Astrocyte (in vitro differentiated cells and primary cell): ENCODE results near the gene USP47. TPM values are rescaled to one million over a fixed set of nuclear protein-coding genes. Genes with fewer than 3 reads are reported as not detected.

Source experiments
- DNase-seq: peaks from one replicate; pipeline ENCODE4 v3.0.0-alpha.2; 2010; ENCODE audit warnings: low read depth
- FAIRE-seq: peaks from 2 replicates; lab custom pipeline; 2011; peaks lifted over from hg19 to GRCh38; lab: Jason Lieb, UNC
- H2AFZ ChIP-seq: 2 replicates; pipeline ENCODE4 v1.6.0; 2012; ENCODE audit warnings: low read depth, low read length, inconsistent platforms
- H3K27ac ChIP-seq: 2 replicates; pipeline ENCODE4 v1.5.1; 2011; ENCODE audit warnings: low read depth, low read length, inconsistent platforms
- H3K27me3 ChIP-seq: 2 replicates; pipeline ENCODE4 v1.6.0; 2011; ENCODE audit warnings: low read length, inconsistent platforms; ENCODE audit not compliant: insufficient read depth
- H3K36me3 ChIP-seq: 2 replicates; pipeline ENCODE4 v1.5.1; 2011; ENCODE audit warnings: low read length, inconsistent platforms; ENCODE audit not compliant: insufficient read depth
- H3K4me1 ChIP-seq: 2 replicates; pipeline ENCODE4 v1.5.1; 2011; ENCODE audit warnings: low read length, inconsistent platforms; ENCODE audit not compliant: insufficient read depth
- H3K4me2 ChIP-seq: 2 replicates; pipeline ENCODE4 v1.6.0; 2012; ENCODE audit warnings: low read length, inconsistent platforms
- H3K4me3 ChIP-seq: 2 replicates; pipeline ENCODE4 v1.5.1; 2011; ENCODE audit warnings: low read depth, mild to moderate bottlenecking, low read length, inconsistent platforms; ENCODE audit not compliant: insufficient read depth
- H3K79me2 ChIP-seq: 2 replicates; pipeline ENCODE4 v1.6.0; 2012; ENCODE audit warnings: mild to moderate bottlenecking, low read length, inconsistent platforms; ENCODE audit not compliant: insufficient read depth
- H3K9ac ChIP-seq: 2 replicates; pipeline ENCODE4 v1.6.0; 2012; ENCODE audit warnings: mild to moderate bottlenecking, low read length, inconsistent platforms
- H3K9me3 ChIP-seq: 2 replicates; pipeline ENCODE4 v1.5.1; 2012; ENCODE audit warnings: low read depth, mild to moderate bottlenecking, low read length, inconsistent platforms; ENCODE audit not compliant: insufficient read depth
- H4K20me1 ChIP-seq: 2 replicates; pipeline ENCODE4 v1.6.0; 2012; ENCODE audit warnings: low read length, inconsistent platforms; ENCODE audit not compliant: insufficient read depth
- H3K27ac Mint-ChIP-seq: one replicate; pipeline ENCODE4 v1.8.0; 2021; ENCODE audit warnings: mild to moderate bottlenecking, mixed read lengths; ENCODE audit not compliant: unreplicated experiment
- H3K27me3 Mint-ChIP-seq: one replicate; pipeline ENCODE4 v1.8.0; 2021; ENCODE audit warnings: low read depth, mixed read lengths; ENCODE audit not compliant: unreplicated experiment
- H3K36me3 Mint-ChIP-seq: one replicate; pipeline ENCODE4 v1.8.0; 2021; ENCODE audit warnings: low read depth, mixed read lengths; ENCODE audit not compliant: unreplicated experiment
- H3K4me1 Mint-ChIP-seq: one replicate; pipeline ENCODE4 v1.8.0; 2021; ENCODE audit warnings: low read depth, mixed read lengths; ENCODE audit not compliant: unreplicated experiment
- H3K4me3 Mint-ChIP-seq: one replicate; pipeline ENCODE4 v1.8.0; 2021; ENCODE audit warnings: mild to moderate bottlenecking, moderate library complexity, mixed read lengths; ENCODE audit not compliant: unreplicated experiment
- H3K9me3 Mint-ChIP-seq: one replicate; pipeline ENCODE4 v1.8.0; 2021; ENCODE audit warnings: mild to moderate bottlenecking, mixed read lengths; ENCODE audit not compliant: unreplicated experiment
- EZH2 ChIP-seq: IDR thresholded peaks from 2 replicates; pipeline ENCODE4 v1.6.1; 2012; ENCODE audit warnings: mild to moderate bottlenecking, low read length, inconsistent platforms; ENCODE audit not compliant: insufficient read depth
- total RNA-seq: library from RNA; stranded (reverse); gene quantifications from 2 replicates; pipeline ENCODE4 v1.2.1, GENCODE V29; 2021
- TF ChIP-seq, protein P1 (sequence below): IDR thresholded peaks from 2 replicates; pipeline ENCODE4 v1.5.1; 2011; ENCODE audit warnings: low read depth, mild to moderate bottlenecking, inconsistent platforms, low read length, moderate library complexity; ENCODE audit not compliant: insufficient read depth

Gene USP47
- total RNA-seq, 1 donor from 2014 or later, result 49.5 TPM

DNA sequence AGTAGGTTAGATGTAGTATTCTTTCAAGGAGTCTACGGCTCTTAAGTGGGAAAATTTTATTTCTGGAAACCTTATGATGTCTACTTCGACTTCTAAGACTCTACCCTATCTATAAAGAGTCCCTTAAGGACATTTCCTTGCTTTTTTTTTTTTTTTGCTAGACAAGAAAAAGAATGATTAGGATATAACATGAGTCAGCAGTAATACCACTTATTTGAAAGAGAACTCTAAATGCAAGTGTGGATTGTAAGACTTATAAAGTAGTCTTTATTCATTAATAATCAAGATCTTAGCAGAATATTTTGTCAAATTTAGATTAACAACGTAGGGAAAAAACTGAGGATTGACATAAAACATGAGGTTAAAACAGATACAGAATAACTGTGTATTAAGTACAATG is 95.7 kb downstream of the USP47 start:
- Mint-ChIP-seq H3K27ac (no peak overlapping the region), H3K4me1 (no peaks in the 10 kb centered on the region), H3K9me3 (no peaks in the 10 kb centered on the region), H3K27me3 (no peaks in the 10 kb centered on the region), H3K36me3 (peaks cover 12% of the 10 kb centered on the region), H3K4me3 (no peak overlapping the region)
- H3K9ac ChIP-seq, result no peak overlapping the region
- peaks cover 4% of the 10 kb centered on the region for H3K4me1 ChIP-seq
- H4K20me1 ChIP-seq, result no peaks in the 10 kb centered on the region
- no peaks in the 10 kb centered on the region for H3K9me3 ChIP-seq
- peaks cover 44% of the 10 kb centered on the region for H3K36me3 ChIP-seq
- H3K4me3 ChIP-seq, result no peak overlapping the region
- H3K27ac ChIP-seq, result no peak overlapping the region
- no peak overlapping the region for H2AFZ ChIP-seq
- H3K27me3 ChIP-seq, result no peaks in the 10 kb centered on the region
- no peak for TF ChIP-seq EZH2
- TF ChIP-seq, protein P1, sequence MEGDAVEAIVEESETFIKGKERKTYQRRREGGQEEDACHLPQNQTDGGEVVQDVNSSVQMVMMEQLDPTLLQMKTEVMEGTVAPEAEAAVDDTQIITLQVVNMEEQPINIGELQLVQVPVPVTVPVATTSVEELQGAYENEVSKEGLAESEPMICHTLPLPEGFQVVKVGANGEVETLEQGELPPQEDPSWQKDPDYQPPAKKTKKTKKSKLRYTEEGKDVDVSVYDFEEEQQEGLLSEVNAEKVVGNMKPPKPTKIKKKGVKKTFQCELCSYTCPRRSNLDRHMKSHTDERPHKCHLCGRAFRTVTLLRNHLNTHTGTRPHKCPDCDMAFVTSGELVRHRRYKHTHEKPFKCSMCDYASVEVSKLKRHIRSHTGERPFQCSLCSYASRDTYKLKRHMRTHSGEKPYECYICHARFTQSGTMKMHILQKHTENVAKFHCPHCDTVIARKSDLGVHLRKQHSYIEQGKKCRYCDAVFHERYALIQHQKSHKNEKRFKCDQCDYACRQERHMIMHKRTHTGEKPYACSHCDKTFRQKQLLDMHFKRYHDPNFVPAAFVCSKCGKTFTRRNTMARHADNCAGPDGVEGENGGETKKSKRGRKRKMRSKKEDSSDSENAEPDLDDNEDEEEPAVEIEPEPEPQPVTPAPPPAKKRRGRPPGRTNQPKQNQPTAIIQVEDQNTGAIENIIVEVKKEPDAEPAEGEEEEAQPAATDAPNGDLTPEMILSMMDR, result no peak
- no peaks in the 10 kb centered on the region for H3K79me2 ChIP-seq
- H3K4me2 ChIP-seq, result no peak overlapping the region
- no peak for DNase-seq
- FAIRE-seq, result no peak

DNA sequence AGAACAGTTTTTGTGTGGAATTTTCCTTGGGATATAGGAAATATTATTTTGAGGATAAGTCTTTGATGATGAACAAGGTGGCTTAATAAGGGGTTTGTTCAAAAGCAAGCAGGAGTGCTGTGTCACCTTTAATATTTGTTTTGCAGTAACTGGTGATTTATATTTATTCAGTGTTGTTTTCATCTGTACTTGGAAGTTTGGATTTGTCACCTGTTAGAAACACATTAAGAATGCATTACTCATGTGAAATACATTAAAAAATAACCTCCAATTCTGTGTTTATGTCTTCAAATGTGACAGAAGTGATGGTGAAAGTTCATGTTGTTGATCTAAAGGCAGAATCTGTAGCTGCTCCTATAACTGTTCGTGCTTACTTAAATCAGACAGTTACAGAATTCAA is 96.2 kb downstream of the USP47 start:
- Histone ChIP-seq H2AFZ (no peak overlapping the region), H3K9me3 (no peaks in the 10 kb centered on the region), H4K20me1 (no peaks in the 10 kb centered on the region), H3K4me1 (peaks cover 4% of the 10 kb centered on the region), H3K4me2 (no peak overlapping the region), H3K9ac (no peak overlapping the region), H3K36me3 (peaks cover 49% of the 10 kb centered on the region), H3K27ac (no peak overlapping the region), H3K27me3 (no peaks in the 10 kb centered on the region), H3K79me2 (no peaks in the 10 kb centered on the region), H3K4me3 (no peak overlapping the region)
- Mint-ChIP-seq H3K36me3 (peaks cover 12% of the 10 kb centered on the region), H3K4me3 (no peak overlapping the region), H3K9me3 (no peaks in the 10 kb centered on the region), H3K4me1 (no peaks in the 10 kb centered on the region), H3K27ac (no peak overlapping the region), H3K27me3 (no peaks in the 10 kb centered on the region)
- no peak for TF ChIP-seq EZH2
- TF ChIP-seq, protein P1, result no peak
- no peak for FAIRE-seq
- DNase-seq, result no peak

DNA sequence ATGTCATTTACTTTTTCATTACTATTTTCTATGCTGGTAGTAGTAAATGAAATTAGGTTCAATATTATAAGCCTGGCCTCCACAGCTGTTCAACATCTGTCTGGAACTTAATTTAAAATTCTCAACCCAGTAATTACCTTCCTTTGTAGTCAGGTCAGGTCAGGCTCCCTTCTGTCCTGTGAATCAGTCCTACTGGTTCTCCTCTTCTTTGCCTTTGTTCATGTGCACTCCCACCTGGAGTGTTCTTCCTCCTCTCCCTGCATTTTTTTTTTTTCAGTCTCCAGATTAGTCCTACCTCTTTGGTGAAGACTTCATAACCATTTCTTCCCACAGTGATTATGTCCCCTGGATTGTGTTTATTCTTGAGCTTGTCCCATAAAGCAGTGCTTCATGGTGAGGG is 98.8 kb downstream of the USP47 start:
- H3K4me2 ChIP-seq, result no peak overlapping the region

More for the DNA sequence above, 98.8 kb downstream of the USP47 start:
- H3K27ac Mint-ChIP-seq, result no peak overlapping the region
- H3K4me3 Mint-ChIP-seq, result no peak overlapping the region
- H3K4me1 Mint-ChIP-seq, result no peaks in the 10 kb centered on the region
- H3K36me3 Mint-ChIP-seq, result peaks cover 11% of the 10 kb centered on the region
- H3K9ac ChIP-seq, result no peak overlapping the region
- no peaks in the 10 kb centered on the region for H3K9me3 Mint-ChIP-seq
- no peaks in the 10 kb centered on the region for H3K27me3 Mint-ChIP-seq
- no peaks in the 10 kb centered on the region for H4K20me1 ChIP-seq
- no peaks in the 10 kb centered on the region for H3K9me3 ChIP-seq
- H3K4me3 ChIP-seq, result no peak overlapping the region
- no peak for FAIRE-seq
- no peaks in the 10 kb centered on the region for H3K27me3 ChIP-seq
- no peak for DNase-seq
- H3K4me1 ChIP-seq, result peaks cover 4% of the 10 kb centered on the region
- H3K79me2 ChIP-seq, result no peaks in the 10 kb centered on the region
- TF ChIP-seq, protein P1, result no peak
- TF ChIP-seq EZH2, result no peak
- H2AFZ ChIP-seq, result no peak overlapping the region
- H3K27ac ChIP-seq, result no peak overlapping the region
- H3K36me3 ChIP-seq, result peaks cover 41% of the 10 kb centered on the region
